NCI-H187 (cell line): Measurements from ENCODE around the gene ADGRG6.

ENCODE experiments used
- DNase-seq, 2 experiments: peaks; one replicate each; lab custom pipeline; 2025; lab: John Stamatoyannopoulos, UW

The ADGRG6 gene

DNA sequence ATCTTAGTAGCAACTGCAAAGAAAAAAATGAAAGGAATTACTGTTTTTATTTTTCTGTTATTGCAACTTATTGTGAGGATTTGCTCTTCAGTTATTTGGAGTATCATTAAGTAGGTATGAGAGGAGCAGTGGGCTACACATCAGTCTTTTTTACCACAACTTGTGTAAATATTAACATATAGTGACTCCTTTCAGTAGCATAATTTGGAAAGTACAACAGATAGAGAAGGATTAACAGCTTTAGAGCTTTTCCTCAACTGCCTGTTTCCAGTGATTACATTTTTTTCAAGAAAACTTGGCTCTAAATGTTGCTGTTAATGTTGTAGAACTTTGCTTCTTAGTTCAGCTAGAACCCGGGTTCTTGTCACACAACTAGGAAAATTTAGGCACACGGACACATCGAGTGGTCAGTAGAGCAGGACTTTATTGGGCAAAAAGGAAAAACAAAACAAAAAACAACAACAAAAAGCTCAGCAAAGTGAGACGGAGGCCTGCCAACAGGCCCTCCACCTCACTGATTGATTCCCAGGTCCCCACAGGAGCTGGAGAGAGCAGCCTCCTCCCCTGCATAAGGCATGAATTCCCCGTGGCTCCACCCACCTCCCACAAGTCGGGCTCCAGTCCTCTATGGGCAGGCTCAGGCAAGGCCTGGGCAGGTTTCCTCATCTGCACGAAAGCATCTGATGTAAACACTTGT is 75.1 kb downstream of the ADGRG6 start:
- DNase-seq: peak in 1 of 2 experiments; percentile 5

DNA sequence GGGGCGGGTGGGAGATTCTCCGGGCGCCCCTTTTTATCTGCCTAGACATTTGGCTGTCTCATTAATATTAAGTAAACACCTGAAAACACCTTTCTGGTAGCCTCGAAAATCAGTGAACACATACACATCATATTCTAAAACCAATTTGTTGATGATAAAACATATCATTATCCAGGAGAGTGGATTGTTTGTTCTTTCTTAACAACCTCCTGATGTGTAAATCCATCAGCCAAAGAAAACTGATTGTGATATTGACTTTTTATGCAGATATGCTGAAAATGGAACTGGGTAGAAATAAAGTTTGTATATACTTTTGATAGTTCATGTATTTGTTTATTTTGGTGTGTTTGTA is 75.7 kb downstream of the ADGRG6 start:
- DNase-seq: no peak

DNA sequence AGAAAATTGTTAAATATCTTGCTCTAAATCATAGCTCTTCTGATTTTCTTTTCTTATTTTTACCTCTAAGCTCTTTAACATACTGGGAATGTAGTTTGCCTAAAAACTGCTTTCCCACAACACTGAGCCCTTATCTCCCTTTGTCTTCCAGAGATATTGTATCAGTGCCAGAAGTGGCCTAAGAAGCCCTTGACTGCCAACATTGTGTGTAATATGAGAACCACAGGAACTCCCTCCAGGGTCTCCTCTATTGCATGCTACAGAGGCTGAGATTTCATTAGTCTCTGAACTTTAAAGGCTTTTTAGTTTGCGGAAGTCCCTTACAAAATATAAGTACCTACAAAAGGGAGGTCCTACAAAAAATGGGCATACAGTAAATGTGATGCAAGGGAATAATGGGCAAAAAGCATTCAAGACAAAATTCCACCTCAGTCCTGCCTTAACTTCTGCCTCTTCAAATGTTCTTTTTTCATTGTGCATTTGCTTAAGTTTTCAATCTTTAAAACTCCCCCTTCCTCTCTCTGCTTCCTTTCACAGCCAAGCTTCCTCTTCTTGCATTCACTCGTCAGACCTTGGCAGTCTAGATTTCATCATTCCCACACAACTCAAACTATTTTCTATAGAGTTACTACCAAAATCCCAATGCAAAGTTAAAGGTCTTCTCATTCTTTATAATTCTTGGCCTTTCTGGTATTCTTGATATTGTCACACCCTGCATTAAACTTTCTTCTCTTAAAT is 76.5 kb downstream of the ADGRG6 start:
- DNase-seq: peak; percentile 7 to 54

DNA sequence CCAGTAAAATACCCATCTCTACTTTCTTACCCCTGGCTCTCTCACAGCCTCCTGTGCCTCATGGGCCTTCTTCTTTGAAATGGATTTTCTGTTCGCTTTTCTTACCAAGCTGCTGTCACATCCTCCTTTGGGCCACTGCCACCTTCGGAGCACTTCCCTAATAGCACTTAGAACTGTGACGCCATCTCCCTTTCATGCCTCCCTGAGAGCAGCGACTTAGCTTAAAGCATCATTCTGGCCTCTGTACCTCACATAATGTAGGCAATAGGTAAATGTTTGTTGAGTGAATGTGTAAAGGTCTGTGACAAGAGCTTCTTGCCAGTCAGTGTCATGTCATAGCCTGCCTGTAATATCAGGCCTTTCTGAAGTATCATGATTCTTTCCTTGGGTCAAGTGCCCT is 78.8 kb downstream of the ADGRG6 start:
- no peak for DNase-seq

DNA sequence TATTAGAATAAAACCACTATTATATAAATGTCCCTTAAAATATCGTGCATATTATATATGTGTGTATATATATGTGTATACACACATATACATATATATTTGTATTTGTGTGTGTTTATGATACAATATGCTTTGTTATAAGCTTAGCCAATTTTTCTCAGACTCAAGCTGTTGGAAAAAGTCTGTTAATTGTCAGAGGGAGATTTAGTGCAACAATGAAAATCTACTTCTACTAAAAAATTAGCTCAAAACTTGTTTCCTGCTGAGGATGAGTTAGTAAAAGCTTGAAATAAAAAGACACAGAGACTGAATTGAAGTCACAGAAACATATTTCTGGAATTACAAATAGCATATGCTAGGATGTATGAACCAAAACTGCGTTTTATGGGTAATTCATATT is 79.4 kb downstream of the ADGRG6 start:
- DNase-seq: no peak

DNA sequence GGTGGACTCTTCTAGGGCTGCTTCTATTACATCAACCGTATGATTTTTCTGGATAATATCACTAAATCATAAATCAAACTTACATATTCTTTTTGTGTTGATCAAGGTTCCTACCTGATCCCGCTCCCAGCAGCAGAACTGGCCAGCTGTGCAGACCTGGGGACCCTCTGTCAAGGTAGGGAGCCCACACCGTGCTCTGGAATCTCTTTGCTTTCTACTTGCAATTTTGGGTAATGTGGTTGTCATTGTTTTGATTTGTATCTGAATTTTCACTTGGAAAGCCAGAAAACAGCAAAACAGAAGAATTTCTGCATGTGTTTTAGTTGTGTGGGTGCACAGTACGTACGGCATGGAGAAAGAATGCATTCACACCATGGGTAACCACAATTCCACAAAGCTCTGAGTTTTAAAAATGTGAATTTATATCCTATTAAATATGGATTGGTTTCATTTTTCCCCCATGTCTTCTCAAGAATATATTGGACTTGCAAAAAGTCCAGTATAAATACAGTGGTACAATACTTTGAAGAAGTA is 80.1 kb downstream of the ADGRG6 start:
- no peak for DNase-seq

GRCh38 chr6:142384519-142385254 is 82.9 kb downstream of the ADGRG6 start:
- no peak for DNase-seq

- no peak for DNase-seq
These were observed 83.5 kb downstream of the ADGRG6 start for GRCh38 chr6:142385352-142385751.

- DNase-seq: no peak
These were observed 84.8 kb downstream of the ADGRG6 start for GRCh38 chr6:142386657-142387056.

- peak in 1 of 2 experiments; percentile 1 for DNase-seq
These were observed 86.4 kb downstream of the ADGRG6 start for GRCh38 chr6:142387997-142388815.

GRCh38 chr6:142395266-142395665 is 93.5 kb downstream of the ADGRG6 start:
- no peak for DNase-seq

- no peak for DNase-seq
These were observed 94.0 kb downstream of the ADGRG6 start for GRCh38 chr6:142395768-142396231.

GRCh38 chr6:142398353-142398752 is 96.5 kb downstream of the ADGRG6 start:
- DNase-seq: no peak

DNA sequence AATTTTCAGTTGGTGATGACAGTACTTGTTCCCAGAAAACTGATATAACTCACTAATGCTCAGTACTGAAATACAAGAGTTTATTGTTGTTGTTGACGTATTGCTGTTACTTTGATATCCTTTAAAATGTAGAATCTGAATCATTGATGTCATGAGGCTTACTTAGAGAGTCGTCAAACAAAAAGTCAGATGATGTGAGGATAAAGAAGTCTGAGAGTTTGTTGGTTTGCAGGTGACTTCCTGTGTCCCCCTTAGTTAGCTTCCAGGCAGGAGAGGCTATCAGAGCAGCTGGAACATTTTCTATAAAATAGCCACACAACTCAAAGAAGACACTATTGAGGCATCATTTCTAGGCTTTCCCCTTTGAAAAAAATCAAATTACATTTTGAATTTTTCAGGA is 97.9 kb downstream of the ADGRG6 start:
- no peak for DNase-seq

DNA sequence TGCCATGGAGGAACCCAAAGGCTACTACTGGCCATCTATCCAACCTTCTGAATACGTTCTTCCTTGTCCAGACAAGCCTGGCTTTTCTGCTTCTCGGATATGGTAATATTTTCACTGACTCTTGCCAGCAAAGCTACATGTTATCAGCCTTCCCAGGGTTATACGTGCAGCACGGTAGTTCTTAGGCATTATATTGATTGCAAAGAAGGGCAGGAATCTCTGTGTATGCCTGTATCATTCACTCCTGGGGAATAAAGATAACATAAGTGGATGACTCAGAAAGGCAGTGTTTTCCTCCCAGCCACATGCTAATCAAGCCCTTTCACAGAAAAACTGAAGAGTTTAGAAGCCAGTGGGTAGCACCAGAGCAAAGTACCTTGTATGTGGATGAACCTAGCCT is 98.7 kb downstream of the ADGRG6 start:
- DNase-seq: no peak

GRCh38 chr6:142401838-142402237 is 100.0 kb downstream of the ADGRG6 start:
- DNase-seq: no peak

DNA sequence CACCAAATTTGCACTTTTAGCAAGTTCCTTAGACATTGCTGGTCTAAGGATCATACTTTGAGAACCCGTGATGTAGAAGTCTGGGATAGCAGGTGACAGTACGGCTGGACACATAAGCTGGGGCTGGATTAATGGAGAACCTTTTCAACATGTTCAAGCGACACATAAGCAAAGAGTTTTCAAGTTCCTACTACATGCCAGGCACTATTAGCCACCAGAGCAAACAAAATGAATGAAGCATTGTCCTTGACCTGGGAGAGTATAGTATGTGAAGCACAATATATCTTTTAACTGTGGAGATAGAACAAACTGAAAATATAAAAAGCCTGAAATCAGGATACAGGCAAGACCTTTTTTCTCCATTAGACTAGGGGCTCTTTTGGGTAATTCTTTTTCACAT is 102.9 kb downstream of the ADGRG6 start:
- DNase-seq: no peak

GRCh38 chr6:142406131-142406530 is 104.3 kb downstream of the ADGRG6 start:
- no peak for DNase-seq

DNA sequence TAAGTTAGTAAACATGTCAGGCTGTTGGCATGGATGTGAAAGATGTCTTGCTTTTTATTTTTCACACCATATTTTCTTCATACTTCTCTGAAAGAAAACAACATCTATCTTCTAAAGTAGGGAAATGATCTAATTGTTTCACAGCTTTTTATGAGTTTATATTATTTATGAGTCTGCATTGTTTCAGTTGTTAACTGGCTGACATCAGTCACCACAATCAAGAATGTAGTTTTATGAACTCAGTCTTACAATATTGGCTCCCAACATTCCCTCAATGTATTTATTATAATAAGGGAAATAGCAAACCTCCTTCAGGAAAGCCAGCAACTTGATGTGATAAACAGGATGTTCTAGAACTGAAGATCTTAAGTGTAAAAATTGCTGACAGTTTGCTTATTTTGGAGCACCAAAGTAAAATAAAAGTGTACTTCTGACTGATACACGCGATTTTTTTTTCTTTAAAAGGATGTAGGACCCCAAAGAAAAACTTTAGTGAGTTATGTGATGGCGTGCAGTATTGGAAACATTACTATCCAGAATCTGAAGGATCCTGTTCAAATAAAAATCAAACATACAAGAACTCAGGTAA is 106.0 kb downstream of the ADGRG6 start:
- no peak for DNase-seq

- no peak for DNase-seq
These were observed 106.6 kb downstream of the ADGRG6 start for GRCh38 chr6:142408409-142408808.

GRCh38 chr6:142409794-142410193 is 108.0 kb downstream of the ADGRG6 start:
- no peak for DNase-seq
